ENCODE measurements around the gene CELF4.

GRCh38 chr18:37380546-37381110 is 185.0 kb downstream of the CELF4 start:
- no peak for TF ChIP-seq RAD21 (IDR thresholded peaks at IDR 0.05; ENCODE audit: low read length)
- TF ChIP-seq, protein P1, sequence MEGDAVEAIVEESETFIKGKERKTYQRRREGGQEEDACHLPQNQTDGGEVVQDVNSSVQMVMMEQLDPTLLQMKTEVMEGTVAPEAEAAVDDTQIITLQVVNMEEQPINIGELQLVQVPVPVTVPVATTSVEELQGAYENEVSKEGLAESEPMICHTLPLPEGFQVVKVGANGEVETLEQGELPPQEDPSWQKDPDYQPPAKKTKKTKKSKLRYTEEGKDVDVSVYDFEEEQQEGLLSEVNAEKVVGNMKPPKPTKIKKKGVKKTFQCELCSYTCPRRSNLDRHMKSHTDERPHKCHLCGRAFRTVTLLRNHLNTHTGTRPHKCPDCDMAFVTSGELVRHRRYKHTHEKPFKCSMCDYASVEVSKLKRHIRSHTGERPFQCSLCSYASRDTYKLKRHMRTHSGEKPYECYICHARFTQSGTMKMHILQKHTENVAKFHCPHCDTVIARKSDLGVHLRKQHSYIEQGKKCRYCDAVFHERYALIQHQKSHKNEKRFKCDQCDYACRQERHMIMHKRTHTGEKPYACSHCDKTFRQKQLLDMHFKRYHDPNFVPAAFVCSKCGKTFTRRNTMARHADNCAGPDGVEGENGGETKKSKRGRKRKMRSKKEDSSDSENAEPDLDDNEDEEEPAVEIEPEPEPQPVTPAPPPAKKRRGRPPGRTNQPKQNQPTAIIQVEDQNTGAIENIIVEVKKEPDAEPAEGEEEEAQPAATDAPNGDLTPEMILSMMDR (conservative IDR thresholded peaks at IDR 0.05; ENCODE audit: low read depth, low read length): no peak
- TF ChIP-seq MAFK (IDR thresholded peaks at IDR 0.05; ENCODE audit: low read depth, low read length): no peak
- TF ChIP-seq MXI1 (IDR thresholded peaks at IDR 0.05; ENCODE audit: borderline replicate concordance, low read depth, low read length): no peak
- TF ChIP-seq, protein P2, sequence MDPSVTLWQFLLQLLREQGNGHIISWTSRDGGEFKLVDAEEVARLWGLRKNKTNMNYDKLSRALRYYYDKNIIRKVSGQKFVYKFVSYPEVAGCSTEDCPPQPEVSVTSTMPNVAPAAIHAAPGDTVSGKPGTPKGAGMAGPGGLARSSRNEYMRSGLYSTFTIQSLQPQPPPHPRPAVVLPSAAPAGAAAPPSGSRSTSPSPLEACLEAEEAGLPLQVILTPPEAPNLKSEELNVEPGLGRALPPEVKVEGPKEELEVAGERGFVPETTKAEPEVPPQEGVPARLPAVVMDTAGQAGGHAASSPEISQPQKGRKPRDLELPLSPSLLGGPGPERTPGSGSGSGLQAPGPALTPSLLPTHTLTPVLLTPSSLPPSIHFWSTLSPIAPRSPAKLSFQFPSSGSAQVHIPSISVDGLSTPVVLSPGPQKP (IDR thresholded peaks at IDR 0.05; ENCODE audit: borderline replicate concordance, low read depth, low read length): no peak
